Neural cell (in vitro differentiated cells): ENCODE data around the gene ADIPOR1.

ENCODE experiments used
- CTCF ChIP-seq: fragments of 450-650 bp; IDR thresholded peaks from 2 replicates; pipeline ENCODE4 v1.5.1; 2014; ENCODE audit warnings: antibody characterized with exemption, mild to moderate bottlenecking, moderate library complexity; ENCODE audit not compliant: poor library complexity, severe bottlenecking
- EZH2 ChIP-seq: fragments of 200-600, 300-800 bp; shearing (Covaris generic), sonication (generic); IDR thresholded peaks from 2 replicates; pipeline ENCODE4 v1.6.1; 2014; ENCODE audit warnings: antibody characterized with exemption, low read length, borderline replicate concordance, mild to moderate bottlenecking; ENCODE audit not compliant: insufficient read depth, poor library complexity, severe bottlenecking
- MXI1 ChIP-seq: fragments of 450-650 bp; conservative IDR thresholded peaks from 2 replicates; pipeline ENCODE4 v1.6.1; 2014; ENCODE audit warnings: antibody characterized with exemption, mild to moderate bottlenecking; ENCODE audit not compliant: poor library complexity, severe bottlenecking
- POLR2AphosphoS5 ChIP-seq: IDR thresholded peaks from 2 replicates; pipeline ENCODE4 v1.6.1; 2012
- REST ChIP-seq: IDR thresholded peaks from 2 replicates; pipeline ENCODE4 v1.6.1; 2012; ENCODE audit warnings: borderline replicate concordance
- TAF1 ChIP-seq: IDR thresholded peaks from 2 replicates; pipeline ENCODE4 v1.6.1; 2012; ENCODE audit warnings: low read depth

GRCh38 chr1:202976633-202977032 lies 18.5 kb upstream of the ADIPOR1 start:
- TF ChIP-seq MXI1 (no peak), CTCF (no peak), TAF1 (no peak), EZH2 (no peak), REST (no peak), POLR2AphosphoS5 (no peak)
